ENCODE results near the gene DRC7. TPM values are rescaled to one million over a fixed set of nuclear protein-coding genes. Genes with fewer than 3 reads are reported as not detected.

The DRC7 gene
- total and polyA plus RNA-seq, 2 donors, result 0.32 to 0.33 TPM

DNA sequence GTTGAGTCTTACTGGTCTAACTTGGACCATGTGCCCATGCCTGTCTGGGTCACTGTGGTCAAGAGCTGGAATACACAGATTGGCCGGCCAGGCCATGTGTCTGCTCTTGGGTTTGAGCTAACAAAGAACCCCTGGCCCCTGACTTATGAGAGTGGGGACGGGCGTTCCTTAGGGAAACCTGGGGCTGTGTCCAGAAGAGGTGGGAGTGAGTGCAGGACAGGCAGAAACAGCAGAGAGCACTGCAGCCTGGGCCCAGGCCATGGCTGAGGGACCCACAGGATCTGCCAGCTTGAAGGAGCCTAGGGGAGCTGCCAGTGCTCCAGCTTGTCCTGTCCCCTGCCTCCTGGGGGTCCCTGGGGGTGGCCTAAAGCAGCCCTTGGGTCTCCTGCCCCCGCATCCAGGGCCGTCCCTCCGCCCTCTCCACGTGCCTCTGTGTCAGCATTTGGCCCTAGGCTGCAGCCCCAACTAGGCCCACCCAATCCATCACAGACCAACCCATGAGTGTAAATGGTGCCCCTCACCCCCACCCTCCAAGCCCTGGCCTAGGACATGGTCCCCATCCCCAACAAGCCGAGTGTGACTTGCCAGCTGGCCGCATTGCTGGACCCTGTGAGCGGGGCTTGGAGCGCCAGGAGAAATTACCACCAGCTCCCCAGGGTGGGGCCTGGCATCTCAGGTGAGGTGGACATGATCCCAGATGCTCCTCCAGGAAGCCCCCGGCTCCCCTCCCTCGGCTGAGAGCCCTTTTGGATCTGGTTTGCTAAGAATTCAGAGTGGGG, 12.5 kb upstream of the DRC7 start:
- H3K4me3 ChIP-seq (ENCODE audit: low read length in 2 of 2), result no peak overlapping the region
- no peaks in the 10 kb centered on the region for H3K36me3 ChIP-seq (ENCODE audit: control insufficient read depth in 2 of 2, insufficient read depth in 2 of 2, low read length in 1 of 2)
- no peak overlapping the region for H3K27ac ChIP-seq (ENCODE audit: low read depth in 1 of 2, low read length in 1 of 2)
- 96% methylated on average over 13 of the region's 13 CpGs for WGBS
- H3K9me3 ChIP-seq (ENCODE audit: control insufficient read depth in 2 of 2, insufficient read depth in 1 of 2, low read length in 1 of 2), result peaks cover 0 to 9% of the 10 kb centered on the region in 2 donors
- peaks cover 0 to 3% of the 10 kb centered on the region in 2 donors for H3K4me1 ChIP-seq (ENCODE audit: control insufficient read depth in 2 of 2, insufficient read depth in 2 of 2, low read length in 2 of 2)
- DNase-seq (ENCODE audit: low read depth in 6 of 9, low spot score in 9 of 9), result no peak
- H3K27me3 ChIP-seq (ENCODE audit: control insufficient read depth in 2 of 2, insufficient read depth in 1 of 2, low read length in 1 of 2), result no peaks in the 10 kb centered on the region

- 96% methylated on average over 11 of the region's 11 CpGs for WGBS
- H3K36me3 ChIP-seq (ENCODE audit: control insufficient read depth in 2 of 2, insufficient read depth in 2 of 2, low read length in 1 of 2), result no peaks in the 10 kb centered on the region
- no peak overlapping the region for H3K4me3 ChIP-seq (ENCODE audit: low read length in 2 of 2)
- H3K9me3 ChIP-seq (ENCODE audit: control insufficient read depth in 2 of 2, insufficient read depth in 1 of 2, low read length in 1 of 2), result peaks cover 0 to 9% of the 10 kb centered on the region in 2 donors
- H3K27ac ChIP-seq (ENCODE audit: low read depth in 1 of 2, low read length in 1 of 2), result no peak overlapping the region
- H3K27me3 ChIP-seq (ENCODE audit: control insufficient read depth in 2 of 2, insufficient read depth in 1 of 2, low read length in 1 of 2), result no peaks in the 10 kb centered on the region
- DNase-seq (ENCODE audit: low read depth in 6 of 9, low spot score in 9 of 9), result no peak
- H3K4me1 ChIP-seq (ENCODE audit: control insufficient read depth in 2 of 2, insufficient read depth in 2 of 2, low read length in 2 of 2), result peaks cover 0 to 5% of the 10 kb centered on the region in 2 donors
Measured at GRCh38 chr16:57682809-57683635, 11.6 kb upstream of the DRC7 start.

DNA sequence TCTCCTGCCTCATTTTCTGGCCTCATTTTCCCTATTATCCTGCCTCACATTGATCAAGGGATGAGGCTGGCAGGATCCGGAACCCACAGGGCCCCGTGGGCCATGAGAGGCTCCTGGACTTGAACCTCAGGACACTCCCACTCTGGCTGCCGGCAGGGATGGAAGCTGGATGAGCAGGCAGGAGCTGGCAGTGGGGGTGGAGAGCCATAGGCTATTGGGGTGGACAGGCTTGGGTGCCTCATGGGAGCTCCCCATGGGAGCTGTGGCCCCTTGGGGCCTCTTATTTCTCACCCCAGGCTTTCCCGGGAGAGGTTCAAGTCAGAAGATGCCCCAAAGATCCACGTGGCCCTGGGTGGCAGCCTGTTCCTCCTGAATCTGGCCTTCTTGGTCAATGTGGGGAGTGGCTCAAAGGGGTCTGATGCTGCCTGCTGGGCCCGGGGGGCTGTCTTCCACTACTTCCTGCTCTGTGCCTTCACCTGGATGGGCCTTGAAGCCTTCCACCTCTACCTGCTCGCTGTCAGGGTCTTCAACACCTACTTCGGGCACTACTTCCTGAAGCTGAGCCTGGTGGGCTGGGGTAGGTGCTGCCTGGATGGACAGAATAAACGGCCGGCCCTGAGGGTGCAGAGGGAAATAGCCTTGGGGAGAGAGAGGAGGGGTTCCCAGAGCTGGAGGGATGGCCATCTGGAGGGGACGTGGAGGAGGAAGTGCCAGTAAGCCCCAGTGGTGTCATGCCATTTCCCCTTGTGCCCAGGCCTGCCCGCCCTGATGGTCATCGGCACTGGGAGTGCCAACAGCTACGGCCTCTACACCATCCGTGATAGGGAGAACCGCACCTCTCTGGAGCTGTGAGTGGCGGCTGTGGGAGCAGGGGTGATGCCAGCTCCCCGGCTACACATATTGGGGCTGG, 10.7 kb upstream of the DRC7 start:
- Histone ChIP-seq H3K4me3 (ENCODE audit: low read length in 2 of 2) (no peak overlapping the region), H3K27ac (ENCODE audit: low read depth in 1 of 2, low read length in 1 of 2) (no peak overlapping the region), H3K9me3 (ENCODE audit: control insufficient read depth in 2 of 2, insufficient read depth in 1 of 2, low read length in 1 of 2) (peaks cover 0 to 9% of the 10 kb centered on the region in 2 donors), H3K27me3 (ENCODE audit: control insufficient read depth in 2 of 2, insufficient read depth in 1 of 2, low read length in 1 of 2) (no peaks in the 10 kb centered on the region), H3K36me3 (ENCODE audit: control insufficient read depth in 2 of 2, insufficient read depth in 2 of 2, low read length in 1 of 2) (no peaks in the 10 kb centered on the region), H3K4me1 (ENCODE audit: control insufficient read depth in 2 of 2, insufficient read depth in 2 of 2, low read length in 2 of 2) (peaks cover 0 to 14% of the 10 kb centered on the region in 2 donors)
- 96% methylated on average over 18 of the region's 18 CpGs for WGBS
- no peak for DNase-seq (ENCODE audit: low read depth in 6 of 9, low spot score in 9 of 9)

DNA sequence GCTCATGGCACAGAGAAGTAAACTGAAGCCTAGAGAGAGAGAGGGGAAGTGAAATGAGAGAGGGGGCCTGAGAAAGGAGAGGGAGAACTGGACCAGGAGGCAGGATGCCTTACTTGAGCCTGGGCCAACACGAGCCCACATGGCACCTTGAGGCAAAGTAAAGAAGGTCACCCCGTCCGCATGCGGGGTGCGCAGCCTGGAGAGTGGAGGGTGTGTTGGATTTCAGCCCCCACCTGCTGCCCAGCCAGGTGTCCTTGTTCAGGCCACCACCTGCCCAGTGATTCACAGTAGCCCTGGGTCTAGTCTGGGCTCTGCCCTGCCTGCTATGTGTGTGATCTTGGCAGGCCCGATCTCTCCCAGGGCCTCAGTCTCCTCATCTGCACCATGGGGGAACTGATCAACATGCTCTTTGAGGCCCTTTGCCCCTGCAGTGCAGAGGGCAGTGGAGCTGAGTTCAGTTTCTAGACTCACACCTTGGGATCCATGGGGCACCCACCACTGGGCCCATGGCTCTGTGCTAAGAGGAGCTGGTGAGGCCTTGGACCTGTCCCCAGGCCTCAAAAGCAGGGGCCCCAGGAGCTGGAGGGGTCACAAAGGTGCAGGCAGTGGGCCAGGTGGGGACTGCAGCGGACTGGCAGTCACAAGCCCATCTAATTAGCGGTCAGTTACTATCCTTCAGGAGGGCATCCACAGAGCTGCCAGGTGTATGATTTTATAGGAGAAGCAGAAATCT, 9.8 kb upstream of the DRC7 start:
- no peak overlapping the region for H3K27ac ChIP-seq (ENCODE audit: low read depth in 1 of 2, low read length in 1 of 2)
- H3K27me3 ChIP-seq (ENCODE audit: control insufficient read depth in 2 of 2, insufficient read depth in 1 of 2, low read length in 1 of 2), result no peaks in the 10 kb centered on the region
- 98% methylated on average over 8 of the region's 8 CpGs for WGBS
- H3K4me1 ChIP-seq (ENCODE audit: control insufficient read depth in 2 of 2, insufficient read depth in 2 of 2, low read length in 2 of 2), result peaks cover 4 to 20% of the 10 kb centered on the region in 2 donors
- no peak for DNase-seq (ENCODE audit: low read depth in 6 of 9, low spot score in 9 of 9)
- H3K9me3 ChIP-seq (ENCODE audit: control insufficient read depth in 2 of 2, insufficient read depth in 1 of 2, low read length in 1 of 2), result peaks cover 0 to 10% of the 10 kb centered on the region in 2 donors
- no peaks in the 10 kb centered on the region for H3K36me3 ChIP-seq (ENCODE audit: control insufficient read depth in 2 of 2, insufficient read depth in 2 of 2, low read length in 1 of 2)
- H3K4me3 ChIP-seq (ENCODE audit: low read length in 2 of 2), result no peak overlapping the region

- no peaks in the 10 kb centered on the region for H3K27me3 ChIP-seq (ENCODE audit: control insufficient read depth in 2 of 2, insufficient read depth in 1 of 2, low read length in 1 of 2)
- DNase-seq (ENCODE audit: low read depth in 6 of 9, low spot score in 9 of 9), result no peak
- H3K4me3 ChIP-seq (ENCODE audit: low read length in 2 of 2), result no peak overlapping the region
- WGBS, result 96% methylated on average over 11 of the region's 11 CpGs
- H3K9me3 ChIP-seq (ENCODE audit: control insufficient read depth in 2 of 2, insufficient read depth in 1 of 2, low read length in 1 of 2), result peaks cover 0 to 10% of the 10 kb centered on the region in 2 donors
- H3K36me3 ChIP-seq (ENCODE audit: control insufficient read depth in 2 of 2, insufficient read depth in 2 of 2, low read length in 1 of 2), result no peaks in the 10 kb centered on the region
- H3K4me1 ChIP-seq (ENCODE audit: control insufficient read depth in 2 of 2, insufficient read depth in 2 of 2, low read length in 2 of 2), result peaks cover 11 to 28% of the 10 kb centered on the region in 2 donors
- H3K27ac ChIP-seq (ENCODE audit: low read depth in 1 of 2, low read length in 1 of 2), result no peak overlapping the region
Measured at GRCh38 chr16:57685633-57686032, 9.0 kb upstream of the DRC7 start.

DNA sequence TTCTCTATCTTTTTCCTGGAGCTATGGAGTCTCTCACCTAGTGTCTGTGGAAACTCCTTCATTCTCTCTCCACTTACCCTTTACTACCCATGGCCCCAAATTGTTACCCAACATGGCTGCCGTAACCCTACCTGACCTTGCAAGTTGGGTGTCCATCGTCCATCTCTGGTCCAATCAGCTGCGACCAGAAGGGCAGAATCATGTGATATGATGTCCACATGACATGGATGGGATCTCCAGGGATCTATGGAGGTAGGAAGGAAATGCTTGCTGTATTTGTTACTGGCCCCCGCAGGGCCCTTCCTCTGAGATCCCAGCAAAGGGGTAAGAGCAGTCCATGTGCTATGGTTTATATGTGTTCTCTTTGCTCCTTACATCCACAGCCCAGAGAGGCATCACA, 8.0 kb upstream of the DRC7 start:
- peaks cover 0 to 10% of the 10 kb centered on the region in 2 donors for H3K9me3 ChIP-seq (ENCODE audit: control insufficient read depth in 2 of 2, insufficient read depth in 1 of 2, low read length in 1 of 2)
- 96% methylated on average over 4 of the region's 4 CpGs for WGBS
- H3K4me1 ChIP-seq (ENCODE audit: control insufficient read depth in 2 of 2, insufficient read depth in 2 of 2, low read length in 2 of 2), result peaks cover 11 to 35% of the 10 kb centered on the region in 2 donors
- no peak overlapping the region for H3K4me3 ChIP-seq (ENCODE audit: low read length in 2 of 2)
- H3K36me3 ChIP-seq (ENCODE audit: control insufficient read depth in 2 of 2, insufficient read depth in 2 of 2, low read length in 1 of 2), result no peaks in the 10 kb centered on the region
- H3K27ac ChIP-seq (ENCODE audit: low read depth in 1 of 2, low read length in 1 of 2), result no peak overlapping the region
- no peaks in the 10 kb centered on the region for H3K27me3 ChIP-seq (ENCODE audit: control insufficient read depth in 2 of 2, insufficient read depth in 1 of 2, low read length in 1 of 2)
- no peak for DNase-seq (ENCODE audit: low read depth in 6 of 9, low spot score in 9 of 9)

DNA sequence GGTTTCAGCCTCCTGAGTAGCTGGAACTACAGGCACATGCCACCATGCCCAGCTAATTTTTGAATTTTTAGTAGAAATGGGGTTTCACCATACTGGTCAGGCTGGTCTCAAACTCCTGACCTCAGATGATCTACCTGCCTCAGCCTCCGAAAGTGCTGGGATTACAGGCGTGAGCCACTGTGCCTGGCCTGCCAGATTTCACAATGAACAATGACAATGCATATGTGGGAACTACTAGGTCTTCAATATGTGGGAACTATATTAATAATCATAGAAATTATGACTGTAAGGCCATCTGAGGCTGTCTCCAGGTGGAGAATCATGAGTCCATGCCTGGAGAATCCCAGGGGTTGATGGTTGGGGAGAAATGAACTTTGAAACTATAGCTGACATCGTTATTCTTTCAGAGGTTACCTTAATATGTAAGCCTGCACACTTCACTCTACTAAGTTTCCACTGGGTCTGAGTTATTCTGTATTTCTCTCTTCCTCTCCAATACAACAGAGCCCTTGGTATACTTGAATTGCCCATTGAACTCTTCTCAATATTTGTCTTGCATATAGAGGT, 7.2 kb upstream of the DRC7 start:
- H3K36me3 ChIP-seq (ENCODE audit: control insufficient read depth in 2 of 2, insufficient read depth in 2 of 2, low read length in 1 of 2), result no peaks in the 10 kb centered on the region
- no peak overlapping the region for H3K4me3 ChIP-seq (ENCODE audit: low read length in 2 of 2)
- H3K27ac ChIP-seq (ENCODE audit: low read depth in 1 of 2, low read length in 1 of 2), result peak overlapping the region in 1 of 2 donors; percentile 7
- H3K9me3 ChIP-seq (ENCODE audit: control insufficient read depth in 2 of 2, insufficient read depth in 1 of 2, low read length in 1 of 2), result peaks cover 0 to 10% of the 10 kb centered on the region in 2 donors
- H3K27me3 ChIP-seq (ENCODE audit: control insufficient read depth in 2 of 2, insufficient read depth in 1 of 2, low read length in 1 of 2), result no peaks in the 10 kb centered on the region
- no peak for DNase-seq (ENCODE audit: low read depth in 6 of 9, low spot score in 9 of 9)
- H3K4me1 ChIP-seq (ENCODE audit: control insufficient read depth in 2 of 2, insufficient read depth in 2 of 2, low read length in 2 of 2), result peaks cover 11 to 35% of the 10 kb centered on the region in 2 donors
- WGBS, result 93% methylated on average over 3 of the region's 3 CpGs

- WGBS, result 73% methylated on average over 4 of the region's 4 CpGs
Measured at GRCh38 chr16:57688487-57688986, 6.1 kb upstream of the DRC7 start.

More at GRCh38 chr16:57688487-57688986, 6.1 kb upstream of the DRC7 start:
- Histone ChIP-seq H3K36me3 (ENCODE audit: control insufficient read depth in 2 of 2, insufficient read depth in 2 of 2, low read length in 1 of 2) (no peaks in the 10 kb centered on the region), H3K4me1 (ENCODE audit: control insufficient read depth in 2 of 2, insufficient read depth in 2 of 2, low read length in 2 of 2) (peaks cover 11 to 35% of the 10 kb centered on the region in 2 donors), H3K27ac (ENCODE audit: low read depth in 1 of 2, low read length in 1 of 2) (peak overlapping the region in 1 of 2 donors; percentile 94), H3K9me3 (ENCODE audit: control insufficient read depth in 2 of 2, insufficient read depth in 1 of 2, low read length in 1 of 2) (peaks cover 0 to 10% of the 10 kb centered on the region in 2 donors), H3K4me3 (ENCODE audit: low read length in 2 of 2) (no peak overlapping the region), H3K27me3 (ENCODE audit: control insufficient read depth in 2 of 2, insufficient read depth in 1 of 2, low read length in 1 of 2) (no peaks in the 10 kb centered on the region)
- DNase-seq (ENCODE audit: low read depth in 6 of 9, low spot score in 9 of 9), result peak in 1 of 9 donors; percentile 13
